Left hindlimb (tissue), 1 donor: ENCODE data around the gene CCDC80.

Experiments
- DNase-seq: peaks from one replicate; pipeline ENCODE4 v3.0.0-alpha.2; 2018

The CCDC80 gene

GRCh38 chr3:112656043-112656442 lies 15.1 kb upstream of the CCDC80 start:
- DNase-seq: no peak

DNA sequence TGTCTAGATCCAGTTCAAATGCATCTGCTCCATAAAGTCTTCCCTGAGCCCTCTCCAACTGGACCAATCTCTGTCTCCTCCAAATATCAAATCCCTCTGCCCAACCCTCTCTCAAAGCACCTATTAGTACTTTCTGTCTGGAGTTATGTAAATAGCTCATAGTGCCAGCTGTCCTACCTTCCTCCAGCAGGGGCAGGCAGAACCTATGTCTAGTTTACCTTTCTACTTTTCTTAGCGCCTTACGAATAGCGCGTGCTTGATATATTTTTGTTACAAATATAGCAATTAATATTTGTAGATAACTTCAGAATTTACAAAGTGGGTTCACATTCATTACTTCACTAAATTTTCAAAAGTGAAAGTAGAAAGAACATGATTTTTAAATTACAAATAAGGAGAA lies 14.0 kb upstream of the CCDC80 start:
- no peak for DNase-seq

DNA sequence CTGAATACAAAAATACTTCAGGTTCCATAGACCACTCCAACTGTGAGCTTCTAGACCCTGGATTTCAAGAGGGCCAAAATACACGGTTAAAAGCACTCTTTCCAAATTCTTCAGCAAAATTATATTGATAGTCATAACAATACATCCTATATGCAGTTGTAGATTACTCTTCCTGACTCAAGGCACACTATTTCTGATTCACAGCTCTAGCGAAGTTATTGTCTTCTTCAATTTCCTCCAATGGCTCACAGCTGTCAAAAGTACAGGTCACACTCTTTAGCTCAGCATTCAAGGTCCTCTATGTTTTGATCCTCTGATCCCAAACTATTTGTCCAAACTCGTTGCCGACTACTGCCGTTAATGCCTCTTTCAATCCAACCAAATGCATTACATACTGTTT lies 13.5 kb upstream of the CCDC80 start:
- no peak for DNase-seq

- DNase-seq: no peak
Observed at GRCh38 chr3:112653881-112654300, 12.9 kb upstream of the CCDC80 start.

GRCh38 chr3:112653209-112653871 lies 12.4 kb upstream of the CCDC80 start:
- DNase-seq: no peak

DNA sequence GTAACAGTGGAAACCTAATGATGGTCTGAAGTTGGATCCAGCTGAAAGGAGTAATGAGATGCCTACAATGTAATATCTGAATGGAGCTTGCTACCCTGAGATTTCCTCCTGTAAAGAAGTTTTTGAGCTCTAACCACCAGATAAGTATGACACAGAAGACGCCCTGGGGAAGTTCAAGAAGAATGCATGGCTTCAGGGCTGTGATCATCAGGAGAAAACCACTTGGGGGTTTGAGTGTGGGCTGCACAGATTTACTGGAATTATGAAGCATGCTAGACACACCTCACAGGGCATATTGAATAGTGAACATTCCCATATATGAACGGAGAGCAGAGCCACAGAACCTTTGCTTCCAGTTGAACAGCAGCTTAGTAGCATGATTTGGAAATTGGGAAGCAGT lies 10.6 kb upstream of the CCDC80 start:
- DNase-seq: no peak

DNA sequence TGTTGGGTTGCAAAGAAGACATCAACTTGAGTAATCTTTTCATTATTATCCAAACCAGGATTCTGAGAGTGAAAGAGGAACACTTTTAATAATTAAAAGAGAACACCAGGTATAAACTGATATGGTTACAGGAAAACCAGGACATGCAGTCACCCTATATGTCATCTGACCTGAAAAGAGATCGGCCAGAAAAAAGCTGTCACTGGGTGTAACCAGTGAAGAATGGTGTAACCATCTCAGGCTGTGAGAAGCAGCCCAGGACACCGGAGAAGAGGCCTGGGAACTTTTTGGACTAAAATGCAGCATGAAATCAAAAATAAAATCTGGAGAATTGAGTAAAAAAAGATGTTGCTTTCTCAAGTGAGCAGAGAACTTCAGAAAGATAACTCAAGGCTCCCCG lies 10.1 kb upstream of the CCDC80 start:
- DNase-seq: no peak

DNA sequence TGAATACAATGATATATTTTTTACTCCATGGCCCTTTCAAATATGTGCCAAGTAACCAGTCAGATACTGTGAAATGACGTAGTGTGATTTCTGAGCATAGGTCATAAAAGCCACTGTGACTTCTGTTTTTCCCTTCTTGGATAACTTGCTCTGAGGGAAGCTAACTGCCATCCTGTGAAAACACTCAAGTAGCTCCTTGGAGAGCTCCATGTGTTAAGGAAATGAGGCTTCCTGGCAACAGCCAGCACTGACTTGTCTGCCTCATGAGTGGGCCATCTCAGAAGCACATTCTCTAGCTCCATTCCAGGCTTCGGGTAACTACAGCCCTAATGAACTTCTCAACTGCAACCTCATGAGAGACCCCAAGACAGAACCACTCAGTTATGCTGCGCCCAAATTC lies 9.5 kb upstream of the CCDC80 start:
- DNase-seq: no peak

DNA sequence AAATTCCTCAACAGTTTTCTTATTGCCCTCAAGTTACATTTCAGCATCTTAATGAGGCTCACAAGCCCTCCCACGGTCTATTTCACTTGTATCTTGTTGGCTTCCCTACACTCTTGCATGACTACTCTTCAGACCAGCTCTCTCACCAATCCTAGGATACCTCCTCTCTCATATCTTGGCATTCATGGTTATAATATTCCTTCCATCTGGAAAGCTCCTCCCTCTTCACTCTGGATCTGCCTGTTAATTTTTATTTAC lies 8.5 kb upstream of the CCDC80 start:
- DNase-seq: no peak

DNA sequence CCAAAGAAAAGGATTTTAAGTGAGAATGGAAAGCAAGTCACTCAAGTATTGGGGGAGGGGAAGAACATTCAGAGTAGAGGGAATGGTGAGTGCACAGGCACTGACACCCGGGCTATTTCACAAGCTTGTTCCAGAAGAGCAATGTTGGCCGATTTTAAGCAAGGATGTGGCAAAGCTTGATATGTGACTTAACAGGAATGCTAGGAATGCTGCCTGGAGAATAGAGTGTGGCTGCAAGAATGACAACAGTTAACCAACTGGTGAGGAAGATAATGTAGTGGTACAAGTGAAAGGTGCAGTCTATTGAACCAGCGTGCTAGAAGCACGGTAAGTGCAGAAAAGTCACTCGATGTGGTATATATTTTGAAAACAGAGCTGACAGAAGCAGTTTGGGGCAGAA lies 6.2 kb upstream of the CCDC80 start:
- no peak for DNase-seq

- no peak for DNase-seq
Observed at GRCh38 chr3:112646623-112647022, 5.7 kb upstream of the CCDC80 start.

DNA sequence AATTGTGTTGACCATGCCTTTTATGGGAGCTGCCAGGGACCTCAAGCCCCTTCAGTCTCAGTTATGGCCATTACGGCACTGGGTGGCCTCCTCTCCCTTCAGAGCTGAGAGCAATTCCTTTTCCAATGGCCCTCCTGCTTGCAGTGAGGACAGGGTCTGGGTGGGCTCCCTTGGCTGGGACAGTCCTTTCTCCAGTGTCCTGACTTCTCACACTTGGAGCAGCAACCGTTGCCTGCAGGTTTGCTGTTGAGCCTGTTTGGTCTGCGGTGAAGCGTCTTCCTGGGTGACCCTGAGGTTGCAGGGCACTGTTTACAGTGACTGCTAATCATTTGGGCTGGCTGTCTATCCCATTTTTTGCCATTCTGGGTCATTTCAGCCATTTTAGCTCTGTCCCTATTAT lies 3.5 kb upstream of the CCDC80 start:
- DNase-seq: no peak

DNA sequence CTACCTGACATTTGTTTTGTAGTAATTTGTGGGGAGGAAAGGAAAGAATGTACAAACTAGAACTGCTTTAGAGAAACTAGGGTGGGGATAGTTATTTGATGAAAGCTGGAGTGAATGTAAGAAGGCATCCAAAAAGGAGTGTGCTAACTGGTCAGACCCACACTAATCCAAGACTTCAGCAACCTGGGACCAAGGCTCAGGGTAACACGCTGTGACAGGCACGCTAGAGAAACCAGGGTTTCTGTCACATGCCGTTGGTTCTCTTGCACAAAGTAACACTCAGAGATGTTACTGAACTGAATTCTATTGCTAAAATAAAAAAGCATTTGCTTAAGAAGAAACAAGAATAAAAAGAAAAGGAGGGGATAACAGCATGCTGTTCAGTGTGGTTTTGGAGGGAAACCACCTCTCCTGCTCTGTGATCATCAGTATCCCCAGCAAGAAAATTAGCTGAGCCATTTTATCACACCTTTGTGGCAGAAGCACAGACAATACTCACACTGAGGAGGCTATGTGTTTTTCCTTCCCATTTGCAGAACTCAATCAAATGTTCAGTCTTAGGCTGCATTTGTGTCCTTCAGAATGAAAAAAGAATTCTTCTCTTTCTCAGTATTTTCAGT lies 2.8 kb upstream of the CCDC80 start:
- no peak for DNase-seq

GRCh38 chr3:112642912-112643506 lies 2.1 kb upstream of the CCDC80 start:
- peak; percentile 91 for DNase-seq

GRCh38 chr3:112640276-112640929 lies 540 bp downstream of the CCDC80 start:
- peak; percentile 49 for DNase-seq

DNA sequence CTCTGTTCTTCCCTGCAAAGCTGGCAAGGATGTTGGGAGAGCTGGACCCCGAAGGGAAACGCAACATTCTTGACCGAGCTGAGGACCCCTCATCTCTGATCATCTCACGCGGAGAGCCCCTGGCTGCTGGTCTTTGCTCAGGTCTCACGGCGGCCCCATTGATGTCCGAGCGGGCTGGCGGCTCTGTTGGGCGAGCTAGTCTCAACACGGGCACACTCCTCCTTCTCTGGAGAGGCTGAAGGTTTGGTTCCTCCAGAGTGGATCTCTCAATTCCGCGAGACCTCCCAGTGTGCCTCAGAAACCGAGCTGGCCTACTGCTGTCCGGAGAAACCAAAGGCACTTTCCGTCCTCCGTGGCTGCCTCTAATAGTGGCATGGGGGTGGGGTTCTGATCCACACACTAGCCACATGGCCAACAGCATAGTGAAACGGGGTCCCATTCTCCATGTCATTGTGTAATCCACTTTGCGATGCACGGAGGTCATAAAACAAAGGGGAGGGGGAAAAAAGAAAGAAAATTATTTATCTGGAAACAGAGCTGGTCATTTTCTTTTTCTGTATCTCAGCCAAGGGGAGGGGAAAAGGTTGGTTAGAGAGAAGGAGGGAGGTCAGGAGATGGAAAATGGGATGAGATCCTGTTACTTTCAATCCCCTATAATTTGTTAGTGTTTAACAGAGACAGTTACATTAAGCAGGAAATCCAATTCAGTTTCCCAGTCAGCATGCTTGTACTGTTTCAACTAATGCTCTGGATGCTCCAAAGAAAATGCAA lies 1.3 kb downstream of the CCDC80 start:
- no peak for DNase-seq

- no peak for DNase-seq
Observed at GRCh38 chr3:112638327-112639020, 2.5 kb downstream of the CCDC80 start.

GRCh38 chr3:112637700-112638099 lies 3.2 kb downstream of the CCDC80 start:
- DNase-seq: no peak

DNA sequence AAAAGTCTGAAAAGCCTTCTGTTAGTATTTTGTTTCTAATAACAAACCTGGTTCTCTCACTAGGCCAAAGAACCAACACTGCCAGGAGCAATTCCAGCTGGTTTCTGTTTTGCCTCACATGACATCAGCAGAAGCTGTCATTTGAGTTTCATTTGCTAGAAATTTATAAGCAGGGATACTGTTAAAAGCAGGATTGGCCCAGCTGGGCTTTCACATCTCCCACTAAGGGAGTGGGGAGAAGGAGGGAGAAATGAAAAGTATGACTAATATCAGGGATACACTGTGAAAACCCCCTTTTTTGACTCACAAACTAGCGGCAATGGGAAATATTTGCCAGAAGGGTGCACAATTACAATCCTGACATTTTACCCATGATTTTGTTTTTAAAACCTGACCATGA lies 5.3 kb downstream of the CCDC80 start:
- peak; percentile 55 for DNase-seq

DNA sequence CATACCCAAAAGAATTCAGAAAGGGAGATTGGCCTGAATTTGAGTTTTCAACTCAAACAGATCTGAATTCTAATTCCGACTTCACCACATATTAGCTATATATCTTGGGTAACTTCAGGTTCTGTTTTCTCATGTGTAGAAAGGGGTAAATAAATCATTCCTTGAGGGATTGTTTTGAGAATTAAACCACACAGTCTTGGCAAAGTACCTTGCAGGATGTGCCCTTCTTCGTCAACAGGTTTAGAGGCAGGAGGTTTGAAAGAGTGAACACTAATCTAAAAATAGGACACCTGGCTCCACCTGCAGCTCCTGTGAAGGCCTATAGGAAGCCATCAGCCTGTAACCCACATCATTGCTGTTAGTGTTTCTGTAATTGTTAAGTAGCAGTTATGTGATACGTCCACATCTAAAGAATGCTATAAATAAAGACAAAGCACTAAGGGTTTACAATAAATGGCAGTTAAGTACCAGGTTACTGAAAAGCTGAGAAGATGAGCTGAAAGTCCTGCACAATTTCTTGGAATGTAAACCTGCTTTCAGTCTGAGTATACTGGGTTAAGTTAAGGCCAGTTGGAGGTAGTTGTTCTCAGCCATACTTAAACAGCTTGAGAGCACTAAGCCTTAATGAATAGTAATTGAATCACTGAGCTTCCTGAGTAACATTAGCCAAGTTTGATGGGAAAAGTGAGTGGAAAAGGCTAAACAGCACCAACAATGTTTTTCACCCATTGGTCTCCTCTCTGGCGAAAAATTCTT lies 6.0 kb downstream of the CCDC80 start:
- no peak for DNase-seq

DNA sequence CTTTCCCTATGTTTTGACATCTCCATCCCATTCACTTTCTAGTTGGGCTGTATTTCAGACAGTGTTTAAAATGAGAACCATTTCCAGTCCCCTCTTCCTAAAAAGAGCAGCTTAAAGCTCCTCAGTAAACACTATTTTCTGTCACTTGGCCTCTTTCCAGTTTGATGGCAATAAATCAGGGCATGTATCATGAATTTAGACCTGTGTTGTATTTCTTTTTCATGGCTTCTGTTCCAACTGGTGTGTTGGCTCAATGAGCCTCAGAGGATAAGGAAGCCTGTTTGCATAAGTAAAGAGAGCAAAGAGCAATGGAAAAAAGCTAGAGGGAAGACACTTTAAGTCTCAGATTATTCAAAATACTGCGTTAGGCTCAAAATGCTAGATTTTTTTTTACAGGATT lies 7.2 kb downstream of the CCDC80 start:
- no peak for DNase-seq

DNA sequence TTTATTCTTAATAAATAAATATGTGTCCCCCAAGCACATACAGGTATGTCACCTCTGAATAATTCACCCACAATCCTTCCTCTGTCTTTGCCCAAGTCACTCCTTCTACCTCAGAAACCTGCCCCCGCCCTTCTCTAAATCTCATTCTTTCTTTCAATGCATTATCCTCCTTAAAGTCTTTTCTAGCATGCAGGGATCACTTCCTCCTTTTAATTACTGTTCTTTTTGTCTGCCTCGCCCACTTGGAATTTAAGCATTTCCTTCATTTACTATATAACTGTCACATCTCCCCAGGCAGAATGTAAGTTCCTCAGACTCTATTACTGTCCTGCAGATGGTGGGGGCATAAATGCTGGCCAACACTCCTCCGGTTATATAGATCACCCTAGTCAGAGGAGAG lies 7.8 kb downstream of the CCDC80 start:
- no peak for DNase-seq
